Spleen (tissue), 11 donors: ENCODE data around the gene PHPT1. TPM values are rescaled to one million over a fixed set of nuclear protein-coding genes. Genes with fewer than 3 reads are reported as not detected.
A peak's percentile ranks its signal among the peaks of the same experiment; 100 is the strongest.
"Not testable (repeated sequence)": the region's sequence is repeated elsewhere in the genome, so short reads cannot be mapped to it uniquely, and the experiment has no call there.

Source experiments
- DNase-seq: peaks from one replicate; pipeline ENCODE4 v3.0.0-alpha.2; 2020
- H3K27ac ChIP-seq, 8 donors: fragments of 200-600 bp; sonication (generic) in 7 of 8; 1 replicate in 4 of 8; 2 replicates in 4 of 8; pipeline versions ENCODE4 v1.5.0 to v1.8.0; 2016 to 2021; ENCODE audit warnings: inconsistent platforms in 4 of 8, mild to moderate bottlenecking in 4 of 8, moderate library complexity in 1 of 8
- H3K27me3 ChIP-seq, 7 donors: fragments of 200-600 bp; sonication (generic) in 6 of 7; replicated peaks in 1 of 7; 1 replicate in 4 of 7; 2 replicates in 3 of 7; pipeline versions ENCODE4 v1.5.0 to v1.8.0; 2016 to 2021; ENCODE audit warnings: inconsistent platforms in 3 of 7, mild to moderate bottlenecking in 1 of 7
- H3K36me3 ChIP-seq, 6 donors: fragments of 200-600 bp; sonication (generic) in 5 of 6; 1 replicate in 4 of 6; 2 replicates in 2 of 6; pipeline versions ENCODE4 v1.5.0 to v1.8.0; 2016 to 2021; ENCODE audit warnings: inconsistent platforms in 2 of 6
- H3K4me1 ChIP-seq, 6 donors: fragments of 200-600 bp; sonication (generic) in 5 of 6; 1 replicate in 3 of 6; 2 replicates in 3 of 6; pipeline versions ENCODE4 v1.5.0 to v1.8.0; 2016 to 2021; ENCODE audit warnings: inconsistent platforms in 3 of 6
- H3K4me3 ChIP-seq, 8 donors: fragments of 200-600 bp; sonication (generic) in 7 of 8; 1 replicate in 4 of 8; 2 replicates in 4 of 8; pipeline versions ENCODE4 v1.5.0 to v1.8.0; 2016 to 2021; ENCODE audit warnings: inconsistent platforms in 4 of 8, mild to moderate bottlenecking in 4 of 8, moderate library complexity in 2 of 8
- H3K9me3 ChIP-seq, 8 donors: fragments of 200-600 bp; sonication (generic) in 7 of 8; 1 replicate in 4 of 8; 2 replicates in 4 of 8; pipeline versions ENCODE4 v1.5.0 to v1.8.0; 2016 to 2021; ENCODE audit warnings: inconsistent platforms in 4 of 8
- CTCF ChIP-seq, 11 experiments: fragments of 200-600 bp in 7 of 11; fragments of 450-650 bp in 4 of 11; sonication (generic) in 4 of 11; IDR thresholded peaks in 8 of 11; conservative IDR thresholded peaks in 3 of 11; 1 replicate in 7 of 11; 2 replicates in 4 of 11; pipeline versions ENCODE4 v1.4.0 to v1.8.0; 2016 to 2021; ENCODE audit warnings: antibody characterized with exemption in 11 of 11, inconsistent platforms in 4 of 11, mild to moderate bottlenecking in 1 of 11
- POLR2A ChIP-seq, 3 donors: fragments of 450-650 bp; IDR thresholded peaks; one replicate each; pipeline ENCODE4 v1.5.1; 2017; ENCODE audit warnings: antibody characterized with exemption in 3 of 3, mild to moderate bottlenecking in 1 of 3
- POLR2AphosphoS5 ChIP-seq, 3 donors: sonication (generic); formaldehyde crosslinking; IDR thresholded peaks; one replicate each; pipeline ENCODE4 v1.5.1; 2017; ENCODE audit warnings: antibody characterized with exemption in 3 of 3
- WGBS, 5 donors: extraction: QIAGEN DNeasy Blood & Tissue Kit in 3 of 5; methylation state at CpG; one replicate each; pipeline versions ENCODE4 v1.1.5 to v1.1.7; 2013 to 2018; 5-methylcytosine and 5-hydroxymethylcytosine counted together
- intact Hi-C: fragments of 100-400 bp; cut with DNase I; formaldehyde crosslinking; loops from one replicate; pipeline ENCODE4 v1.15.0; 2023; ENCODE audit warnings: low total_unique reads
- polyA plus RNA-seq, 3 donors: library from polyadenylated mRNA; stranded (reverse); fragments of 200-250 nt; gene quantifications; one replicate each; pipeline ENCODE4 v1.2.1, GENCODE V29; 2013
- total RNA-seq, 7 donors: library from RNA; depleted of rRNA in 3 of 7; stranded (reverse); fragments of >200 nt in 3 of 7; fragmentation: NEBNext Ultra II Directional in 4 of 7; extraction: Animal tissue kit (Norgen Biotek cat#: 25700) in 4 of 7; gene quantifications; one replicate each; pipeline versions ENCODE4 v1.1.0 to v1.2.1, GENCODE V29; 2016 to 2021
- donor health status: healthy with polysubstance abuse.
- donor health status: DM: no; HTN: no; CAD: no; lungs with moderate emphysema.
- donor health status: DM: no; HTN: no; CAD: no.
- donor health status: Bipolar disorder and iron deficiency.
- donor health status: healthy.
- donor health status: DM: no; HTN: no; CAD: no.
- donor health status: DM: yes; HTN: yes; CAD: no.

Gene PHPT1
- total and polyA plus RNA-seq, 10 donors, result 32.3 to 117 (median 65.8) TPM

- 92 to 96% (median 94%) methylated on average over 8 to 9 of the region's 9 CpGs for WGBS, 5 donors
- no peak overlapping the region for H3K27ac ChIP-seq
- no peaks in the 10 kb centered on the region for H3K27me3 ChIP-seq
- intact Hi-C loops, result no loop called here
- TF ChIP-seq CTCF (IDR thresholded peaks at IDR 0.05 in 8 of 11, conservative IDR thresholded peaks at IDR 0.05 in 3 of 11), result no peak
- no peak for TF ChIP-seq POLR2A (IDR thresholded peaks at IDR 0.05)
- no peak for TF ChIP-seq POLR2AphosphoS5 (IDR thresholded peaks at IDR 0.05)
- peaks cover 0 to 94% (median 57%) of the 10 kb centered on the region in 6 donors for H3K36me3 ChIP-seq
- H3K4me1 ChIP-seq, result peaks cover 0 to 8% (median 0%) of the 10 kb centered on the region in 6 donors
- DNase-seq, result no peak
- H3K9me3 ChIP-seq, result no peaks in the 10 kb centered on the region
- no peak overlapping the region for H3K4me3 ChIP-seq
These were observed 16.6 kb upstream of the PHPT1 start for GRCh38 chr9:136832581-136832980.

GRCh38 chr9:136833381-136834048 is 15.7 kb upstream of the PHPT1 start:
- H3K36me3 ChIP-seq, result peaks cover 0 to 94% (median 59%) of the 10 kb centered on the region in 6 donors
- H3K9me3 ChIP-seq, DNase-seq, H3K27ac ChIP-seq, H3K4me3 ChIP-seq, H3K27me3 ChIP-seq, intact Hi-C loops, H3K4me1 ChIP-seq: not testable (repeated sequence)
- WGBS, 5 donors, result 70 to 94% (median 92%) methylated on average over 7 to 16 of the region's 16 CpGs

- Histone ChIP-seq H3K36me3 (peaks cover 0 to 94% (median 56%) of the 10 kb centered on the region in 6 donors), H3K4me3 (no peak overlapping the region), H3K9me3 (no peaks in the 10 kb centered on the region), H3K27ac (no peak overlapping the region), H3K4me1 (peaks cover 0 to 19% (median 5%) of the 10 kb centered on the region in 6 donors), H3K27me3 (no peaks in the 10 kb centered on the region)
- no peak for TF ChIP-seq POLR2A (IDR thresholded peaks at IDR 0.05)
- TF ChIP-seq POLR2AphosphoS5 (IDR thresholded peaks at IDR 0.05), result peak in 2 of 3 donors; percentile 31 to 49
- DNase-seq, result peak; percentile 65
- WGBS, 5 donors, result 90 to 97% (median 96%) methylated on average over 34 to 36 of the region's 36 CpGs
- intact Hi-C loops, result no loop called here
These were observed 13.9 kb upstream of the PHPT1 start for GRCh38 chr9:136835162-136835931.

- Histone ChIP-seq H3K4me3 (no peak overlapping the region), H3K36me3 (peaks cover 0 to 94% (median 50%) of the 10 kb centered on the region in 6 donors), H3K27me3 (no peaks in the 10 kb centered on the region), H3K9me3 (no peaks in the 10 kb centered on the region), H3K4me1 (peaks cover 1 to 20% (median 14%) of the 10 kb centered on the region in 6 donors), H3K27ac (no peak overlapping the region)
- 88 to 94% (median 91%) methylated on average over 9 to 21 of the region's 21 CpGs for WGBS, 5 donors
- TF ChIP-seq POLR2AphosphoS5 (IDR thresholded peaks at IDR 0.05) (no peak), POLR2A (IDR thresholded peaks at IDR 0.05) (no peak), CTCF (IDR thresholded peaks at IDR 0.05 in 8 of 11, conservative IDR thresholded peaks at IDR 0.05 in 3 of 11) (no peak)
- peak; percentile 57 for DNase-seq
- intact Hi-C loops, result no loop called here
These were observed 13.0 kb upstream of the PHPT1 start for GRCh38 chr9:136835932-136836904.
